Measurements from ENCODE around the gene RB1.
"Not testable (repeated sequence)": the region's sequence is repeated elsewhere in the genome, so short reads cannot be mapped to it uniquely, and the experiment has no call there.

RB1 gene

DNA sequence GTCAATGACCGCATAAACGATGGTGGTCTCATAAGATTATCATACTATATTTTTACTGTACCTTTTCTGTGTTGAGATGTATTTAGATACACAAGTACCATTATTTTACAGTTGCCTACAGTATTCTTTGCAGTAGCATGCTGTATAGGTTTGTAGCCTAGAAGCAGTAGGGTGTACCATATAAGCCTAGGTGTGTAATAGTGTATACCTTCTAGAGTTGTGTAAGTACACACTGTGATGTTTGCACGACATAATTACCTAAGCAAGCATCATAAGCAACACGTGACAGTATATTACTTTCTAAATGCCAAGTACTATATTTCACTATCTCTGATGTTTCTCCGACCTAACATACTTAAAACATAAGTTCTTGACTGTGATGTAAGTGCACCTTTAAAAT is 106.6 kb downstream of the RB1 start:
- no peak for DNase-seq (ENCODE audit: low read depth)

GRCh38 chr13:48411147-48411794 is 107.7 kb downstream of the RB1 start:
- no peak for DNase-seq (ENCODE audit: low read depth)

DNA sequence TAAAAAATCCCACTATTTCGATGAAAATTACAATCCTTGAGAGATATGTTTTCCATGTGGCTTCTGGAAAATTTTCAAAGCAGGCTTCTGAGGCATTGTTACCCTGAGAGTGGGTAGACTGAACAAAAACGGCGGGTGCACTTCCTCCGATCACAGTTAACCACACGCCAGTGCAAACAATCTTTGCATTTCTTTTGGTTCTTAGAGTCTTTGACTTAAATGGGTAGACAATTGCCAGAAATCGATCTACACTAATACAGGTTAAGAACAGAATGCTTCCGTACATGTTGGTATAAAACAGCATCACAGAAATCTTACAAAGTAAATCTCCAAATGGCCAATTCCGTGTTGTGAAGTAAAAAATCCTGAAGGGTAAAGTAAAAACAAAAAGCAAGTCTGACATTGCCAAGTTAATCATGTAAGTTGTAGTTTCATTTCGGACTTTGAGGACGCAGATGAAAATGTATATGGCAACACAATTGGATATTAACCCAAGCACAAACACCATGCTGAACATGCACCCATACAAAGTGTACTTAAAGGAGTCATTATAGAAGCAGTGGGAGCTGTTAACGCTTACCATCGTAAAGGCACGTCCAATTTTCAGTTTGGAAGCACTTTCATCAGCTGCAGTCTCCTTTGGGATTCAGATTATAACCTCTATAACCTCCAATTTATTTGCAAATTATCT is 108.4 kb downstream of the RB1 start:
- no peak for DNase-seq (ENCODE audit: low read depth)

DNA sequence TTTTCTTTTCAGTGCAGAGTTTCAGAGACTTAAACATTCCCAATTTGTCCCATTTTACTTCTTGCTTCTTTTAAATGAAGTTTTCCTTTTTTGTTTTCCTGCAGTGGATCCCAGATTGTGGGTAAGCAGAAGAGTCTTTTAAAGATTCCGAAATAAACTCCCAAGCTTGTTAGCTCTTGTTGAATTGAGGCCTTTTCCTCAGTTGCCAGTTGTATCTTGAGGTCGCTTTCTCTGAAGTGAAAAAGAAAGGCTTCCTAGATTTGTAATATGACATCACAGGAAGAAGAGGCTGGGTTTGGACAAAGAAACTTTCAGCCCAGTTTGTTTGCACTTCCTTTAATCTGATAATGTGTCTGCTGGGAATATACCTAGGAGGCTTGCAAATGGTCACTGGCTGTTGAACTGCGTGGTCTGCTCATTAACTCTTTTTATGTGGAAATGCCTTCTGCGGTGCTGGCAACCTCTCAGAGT is 109.4 kb downstream of the RB1 start, which contains the start of gene LPAR6:
LPAR6 (minus strand) TSS at position 233 of the 471 bp plus-strand sequence. CDS start 690 bp downstream, outside the sequence.
- peak; percentile 55 for DNase-seq (ENCODE audit: low read depth)

DNA sequence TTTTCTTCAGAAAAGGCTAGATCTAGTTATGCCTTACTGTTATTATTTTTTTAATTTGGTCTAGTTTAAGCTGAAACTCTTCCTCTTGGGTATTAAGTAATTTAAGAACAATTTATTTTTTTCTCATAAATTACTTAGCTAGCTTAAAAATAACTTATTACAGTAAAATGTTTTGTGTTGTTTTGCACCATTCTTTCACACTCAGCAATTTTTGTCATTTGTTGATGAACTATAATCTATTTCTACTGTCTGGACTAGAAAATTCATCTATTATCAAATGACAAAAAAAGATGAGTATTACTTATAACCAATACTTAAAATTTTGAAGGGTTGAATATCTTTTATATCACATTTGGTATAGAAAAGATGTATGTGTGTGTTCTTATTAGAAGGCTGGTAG is 111.0 kb downstream of the RB1 start:
- DNase-seq (ENCODE audit: low read depth): no peak

GRCh38 chr13:48415516-48415915 is 112.0 kb downstream of the RB1 start:
- DNase-seq (ENCODE audit: low read depth): no peak

DNA sequence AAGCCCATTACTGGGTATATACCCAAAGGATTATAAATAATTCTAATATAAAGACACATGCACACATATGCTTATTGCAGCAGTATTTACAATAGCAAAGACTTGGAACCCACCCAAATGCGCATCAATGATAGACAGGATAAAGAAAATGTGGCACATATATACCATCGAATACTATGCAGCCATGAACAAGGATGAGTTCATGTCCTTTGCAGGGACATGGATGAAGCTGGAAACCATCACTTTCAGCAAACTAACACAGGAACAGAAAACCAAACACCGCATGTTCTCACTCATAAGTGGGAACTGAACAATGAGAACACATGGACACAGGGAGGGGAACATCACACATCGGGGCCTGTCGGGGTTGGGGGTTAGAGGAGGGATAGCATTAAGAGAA is 118.5 kb downstream of the RB1 start:
- not testable (repeated sequence) for DNase-seq (ENCODE audit: low read depth)

DNA sequence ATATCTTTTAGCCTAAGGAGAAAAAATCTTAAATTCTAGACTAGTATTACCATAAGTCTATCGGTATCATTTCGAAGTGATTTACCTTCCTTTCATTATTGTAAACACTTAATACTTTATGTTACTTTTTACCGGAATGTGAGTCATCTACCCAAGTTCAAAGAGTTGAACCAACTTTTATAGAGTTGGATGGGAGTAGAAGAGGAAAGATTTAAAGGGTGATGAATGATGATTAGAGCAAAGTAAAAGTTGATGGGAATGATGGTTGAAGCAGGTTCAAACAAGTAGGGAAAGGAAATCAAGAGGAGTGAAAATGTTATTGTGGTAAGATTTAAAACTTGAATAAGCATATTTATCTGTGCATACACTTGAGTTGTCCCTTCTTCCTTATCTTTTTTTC is 120.7 kb downstream of the RB1 start:
- no peak for DNase-seq (ENCODE audit: low read depth)

DNA sequence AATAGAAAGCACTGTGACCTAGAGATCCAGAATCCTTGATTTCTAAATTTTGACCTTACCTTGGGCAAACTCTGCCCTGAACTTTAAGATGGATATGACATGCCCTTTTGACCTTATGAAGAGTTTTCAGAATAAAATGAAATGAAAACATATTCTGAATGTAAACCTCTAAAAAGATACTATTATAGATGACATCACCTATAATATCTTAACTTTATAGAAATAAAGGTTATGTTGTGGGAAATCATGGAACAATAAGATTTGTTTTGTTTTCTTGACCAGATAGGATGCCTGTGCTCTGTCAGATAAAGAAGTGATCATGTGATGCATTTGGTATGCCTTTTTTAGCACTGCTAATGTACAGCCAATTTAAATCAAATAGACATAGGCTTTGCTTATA is 122.5 kb downstream of the RB1 start:
- DNase-seq (ENCODE audit: low read depth): no peak

- DNase-seq (ENCODE audit: low read depth): not testable (repeated sequence)
These were observed 123.3 kb downstream of the RB1 start for GRCh38 chr13:48426755-48427298.

GRCh38 chr13:48429036-48429435 is 125.5 kb downstream of the RB1 start:
- no peak for DNase-seq (ENCODE audit: low read depth)

GRCh38 chr13:48429886-48430285 is 126.3 kb downstream of the RB1 start:
- DNase-seq (ENCODE audit: low read depth): no peak

DNA sequence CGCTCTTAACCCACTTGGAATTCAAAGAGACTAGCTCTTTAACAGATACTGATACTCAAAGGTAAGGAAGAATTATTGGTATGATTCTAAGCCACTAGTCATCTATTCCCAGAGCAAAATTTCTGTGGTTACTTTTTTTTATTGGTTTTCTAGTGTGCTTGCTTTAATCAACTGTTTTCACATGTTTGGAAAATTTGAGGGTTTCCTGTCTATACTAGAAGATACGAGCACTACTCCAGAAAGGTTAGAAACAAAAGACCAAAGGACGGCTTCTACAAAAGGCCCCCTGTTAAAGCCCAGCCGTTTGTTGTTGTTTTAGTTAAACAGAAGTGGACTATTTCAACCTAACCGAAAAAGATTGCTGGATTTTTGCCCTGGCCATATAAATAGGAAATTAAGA is 127.9 kb downstream of the RB1 start:
- DNase-seq (ENCODE audit: low read depth): no peak

DNA sequence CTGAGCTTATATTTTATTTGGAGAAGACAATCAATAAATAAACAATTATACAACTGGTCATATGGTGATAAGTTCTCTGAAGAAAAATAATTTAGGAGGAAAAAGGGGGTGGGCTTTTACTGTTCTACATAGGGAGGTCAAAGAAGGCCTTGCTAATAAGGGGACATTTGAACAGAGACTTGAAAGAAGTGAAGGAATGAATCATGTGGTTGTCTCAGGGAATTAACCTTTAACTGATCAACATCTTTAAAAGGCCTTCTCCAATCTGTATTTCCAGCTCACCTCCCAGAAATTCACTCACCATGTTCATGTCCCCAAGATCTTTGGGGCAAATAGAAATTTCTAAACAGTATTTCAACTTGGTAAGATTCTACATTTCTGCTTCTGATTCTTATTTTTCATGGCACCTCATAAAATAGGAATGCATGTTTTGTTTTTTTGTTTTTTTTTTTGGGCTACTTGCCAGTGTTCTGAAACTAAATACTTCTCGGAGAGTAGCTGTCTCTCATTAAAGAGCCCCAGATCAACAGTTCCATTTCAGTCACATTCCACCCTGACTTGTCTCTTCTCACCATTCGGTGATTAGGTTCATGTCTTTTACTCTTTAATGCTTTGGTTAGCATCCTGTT is 128.6 kb downstream of the RB1 start:
- DNase-seq (ENCODE audit: low read depth): no peak

DNA sequence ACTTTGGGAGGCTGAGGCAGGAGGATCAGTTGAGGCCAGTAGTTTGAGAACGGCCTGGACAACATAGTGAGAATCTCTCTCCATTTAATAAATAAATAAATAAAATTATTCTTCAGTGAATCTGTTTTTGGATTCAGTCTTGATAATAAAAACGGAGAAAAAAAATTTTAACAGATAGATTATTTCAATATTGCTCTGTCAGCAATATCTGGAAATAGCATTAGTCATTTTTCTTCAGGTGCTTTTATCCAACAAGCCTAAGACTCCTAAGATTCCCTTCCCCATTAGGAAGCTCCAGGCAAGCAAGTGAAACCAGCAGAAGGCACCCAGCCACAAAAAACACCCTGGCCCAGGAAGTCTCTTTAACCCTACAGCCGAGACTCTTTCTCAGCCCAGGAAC is 130.6 kb downstream of the RB1 start:
- no peak for DNase-seq (ENCODE audit: low read depth)

- no peak for DNase-seq (ENCODE audit: low read depth)
These were observed 133.2 kb downstream of the RB1 start for GRCh38 chr13:48436661-48437288.

DNA sequence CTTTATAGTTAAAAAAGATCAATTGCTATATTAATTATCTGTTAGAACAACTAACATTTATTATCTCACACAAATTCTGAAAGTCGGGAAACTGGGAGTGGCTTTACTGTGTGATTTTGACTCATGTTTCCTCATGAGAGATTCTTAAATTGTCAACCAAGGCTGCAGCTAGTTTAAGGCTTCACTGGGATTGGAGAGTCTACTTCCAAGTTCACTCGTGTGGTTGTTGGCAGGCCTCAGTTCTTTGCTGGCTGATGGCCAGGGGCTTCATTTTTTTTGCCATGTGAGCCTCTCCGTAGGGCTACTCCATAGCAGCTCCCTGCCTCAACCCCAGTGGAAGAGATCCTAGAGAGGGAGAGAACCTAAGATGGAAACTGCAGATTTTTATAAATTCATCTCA is 133.8 kb downstream of the RB1 start:
- no peak for DNase-seq (ENCODE audit: low read depth)

GRCh38 chr13:48443442-48444208 is 140.1 kb downstream of the RB1 start:
- no peak for DNase-seq (ENCODE audit: low read depth)

- no peak for DNase-seq (ENCODE audit: low read depth)
These were observed 142.9 kb downstream of the RB1 start for GRCh38 chr13:48446464-48446863.

- no peak for DNase-seq (ENCODE audit: low read depth)
These were observed 144.9 kb downstream of the RB1 start for GRCh38 chr13:48448285-48448958.

GRCh38 chr13:48448959-48449614 is 145.5 kb downstream of the RB1 start:
- peak; percentile 25 for DNase-seq (ENCODE audit: low read depth)
